Hepatocyte (in vitro differentiated cells): ENCODE measurements around the gene DSE.

Experiments
- CTCF ChIP-seq: fragments of 200-600 bp; sonication (generic); IDR thresholded peaks from 2 replicates; pipeline ENCODE4 v1.5.1; 2016; ENCODE audit warnings: antibody characterized with exemption, mild to moderate bottlenecking; ENCODE audit not compliant: poor library complexity
- EZH2 ChIP-seq: fragments of 200-600 bp; sonication (generic); IDR thresholded peaks from 2 replicates; pipeline ENCODE4 v1.6.1; 2016; ENCODE audit warnings: antibody characterized with exemption, mild to moderate bottlenecking, borderline replicate concordance
- EZH2phosphoT487 ChIP-seq: fragments of 200-600 bp; sonication (generic); IDR thresholded peaks from one replicate; pipeline ENCODE4 v1.6.1; 2018; ENCODE audit warnings: antibody characterized with exemption, mild to moderate bottlenecking, low read depth, moderate library complexity; ENCODE audit not compliant: unreplicated experiment, severe bottlenecking

GRCh38 chr6:116463301-116463700 is 92.6 kb downstream of the DSE start:
- TF ChIP-seq CTCF, result no peak
- TF ChIP-seq EZH2, result no peak
- no peak for TF ChIP-seq EZH2phosphoT487
